HCT116 (cell line): ENCODE measurements around the gene NPM3.

ENCODE experiments used
- FOSL1 ChIP-seq: IDR thresholded peaks from 2 replicates; pipeline ENCODE4 v1.6.1; 2012; ENCODE audit warnings: low read depth
- POLR2A ChIP-seq: IDR thresholded peaks from 2 replicates; pipeline ENCODE4 v1.7.0; 2011; ENCODE audit warnings: borderline replicate concordance; ENCODE audit not compliant: insufficient read depth, insufficient read length; ENCODE audit errors: extremely low read depth
- SP1 ChIP-seq: IDR thresholded peaks from 2 replicates; pipeline ENCODE4 v1.6.1; 2012; ENCODE audit warnings: low read depth
- SRF ChIP-seq: IDR thresholded peaks from 2 replicates; pipeline ENCODE4 v1.6.1; 2012; ENCODE audit warnings: low read depth
- ZBTB33 ChIP-seq: IDR thresholded peaks from 2 replicates; pipeline ENCODE4 v1.6.1; 2011; ENCODE audit warnings: mild to moderate bottlenecking, low read length, moderate library complexity; ENCODE audit not compliant: insufficient replicate concordance; ENCODE audit errors: extremely low read depth
- ZFX ChIP-seq: fragments of 450-650 bp; IDR thresholded peaks from 2 replicates; pipeline ENCODE4 v1.6.1; 2017
- TF ChIP-seq, protein P1 (sequence below), 3 experiments: fragments of 200-600 bp in 1 of 3; sonication (generic) in 1 of 3; IDR thresholded peaks in 2 of 3; conservative IDR thresholded peaks in 1 of 3; 2 replicates each; pipeline ENCODE4 v1.5.1; 2012 to 2017; ENCODE audit warnings: low read depth in 2 of 3, low read length in 2 of 3, antibody characterized with exemption in 1 of 3, borderline replicate concordance in 1 of 3, control low read depth in 1 of 3, mild to moderate bottlenecking in 1 of 3, mixed read lengths in 1 of 3, mixed run types in 1 of 3, moderate library complexity in 1 of 3; ENCODE audit not compliant: insufficient read depth in 1 of 3
- TF ChIP-seq, protein P2 (sequence below): IDR thresholded peaks from 2 replicates; pipeline ENCODE4 v1.6.1; 2012

GRCh38 chr10:101745074-101745696, 38.1 kb downstream of the NPM3 start:
- TF ChIP-seq, protein P1, sequence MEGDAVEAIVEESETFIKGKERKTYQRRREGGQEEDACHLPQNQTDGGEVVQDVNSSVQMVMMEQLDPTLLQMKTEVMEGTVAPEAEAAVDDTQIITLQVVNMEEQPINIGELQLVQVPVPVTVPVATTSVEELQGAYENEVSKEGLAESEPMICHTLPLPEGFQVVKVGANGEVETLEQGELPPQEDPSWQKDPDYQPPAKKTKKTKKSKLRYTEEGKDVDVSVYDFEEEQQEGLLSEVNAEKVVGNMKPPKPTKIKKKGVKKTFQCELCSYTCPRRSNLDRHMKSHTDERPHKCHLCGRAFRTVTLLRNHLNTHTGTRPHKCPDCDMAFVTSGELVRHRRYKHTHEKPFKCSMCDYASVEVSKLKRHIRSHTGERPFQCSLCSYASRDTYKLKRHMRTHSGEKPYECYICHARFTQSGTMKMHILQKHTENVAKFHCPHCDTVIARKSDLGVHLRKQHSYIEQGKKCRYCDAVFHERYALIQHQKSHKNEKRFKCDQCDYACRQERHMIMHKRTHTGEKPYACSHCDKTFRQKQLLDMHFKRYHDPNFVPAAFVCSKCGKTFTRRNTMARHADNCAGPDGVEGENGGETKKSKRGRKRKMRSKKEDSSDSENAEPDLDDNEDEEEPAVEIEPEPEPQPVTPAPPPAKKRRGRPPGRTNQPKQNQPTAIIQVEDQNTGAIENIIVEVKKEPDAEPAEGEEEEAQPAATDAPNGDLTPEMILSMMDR (IDR thresholded peaks at IDR 0.05 in 2 of 3, conservative IDR thresholded peaks at IDR 0.05 in 1 of 3; ENCODE audit: borderline replicate concordance in 1 of 3, insufficient read depth in 1 of 3, low read depth in 2 of 3, low read length in 2 of 3) = no peak
- TF ChIP-seq POLR2A = no peak
- TF ChIP-seq, protein P2, sequence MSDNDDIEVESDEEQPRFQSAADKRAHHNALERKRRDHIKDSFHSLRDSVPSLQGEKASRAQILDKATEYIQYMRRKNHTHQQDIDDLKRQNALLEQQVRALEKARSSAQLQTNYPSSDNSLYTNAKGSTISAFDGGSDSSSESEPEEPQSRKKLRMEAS = no peak
- TF ChIP-seq SP1 = no peak
- no peak for TF ChIP-seq ZBTB33
- TF ChIP-seq ZFX = no peak
- TF ChIP-seq SRF = no peak
- TF ChIP-seq FOSL1 = no peak
